Keratinocyte (primary cell): ENCODE data around the gene JAZF1. TPM values are rescaled to one million over a fixed set of nuclear protein-coding genes. Genes with fewer than 3 reads are reported as not detected.

ENCODE experiments used
- DNase-seq: peaks from one replicate; pipeline ENCODE4 v3.0.0-alpha.2; 2011; ENCODE audit warnings: low read depth, missing footprints, low spot score
- FAIRE-seq: peaks from 2 replicates; lab custom pipeline; 2011; peaks lifted over from hg19 to GRCh38; lab: Jason Lieb, UNC
- H2AFZ ChIP-seq: 2 replicates; pipeline ENCODE4 v1.6.0; 2012; ENCODE audit warnings: low read length, control low read depth, inconsistent platforms; ENCODE audit not compliant: control insufficient read depth
- H3K27ac ChIP-seq: 2 replicates; pipeline ENCODE4 v1.5.1; 2011; ENCODE audit warnings: low read length; ENCODE audit not compliant: control insufficient read depth, insufficient read depth
- H3K27me3 ChIP-seq: 3 replicates; pipeline ENCODE4 v1.6.0; 2011; ENCODE audit warnings: low read length; ENCODE audit not compliant: control insufficient read depth, insufficient read depth; ENCODE audit errors: extremely low read depth
- H3K36me3 ChIP-seq, 2 experiments: 2 replicates in 1 of 2; 3 replicates in 1 of 2; pipeline ENCODE4 v1.5.1; 2011; ENCODE audit warnings: low read length in 2 of 2, mild to moderate bottlenecking in 1 of 2; ENCODE audit not compliant: control insufficient read depth in 2 of 2, insufficient read depth in 2 of 2; ENCODE audit errors: extremely low read depth in 1 of 2
- H3K4me1 ChIP-seq: 3 replicates; pipeline ENCODE4 v1.5.1; 2011; ENCODE audit warnings: low read length; ENCODE audit not compliant: control insufficient read depth, insufficient read depth; ENCODE audit errors: extremely low read depth
- H3K4me2 ChIP-seq: 3 replicates; pipeline ENCODE4 v1.6.0; 2011; ENCODE audit warnings: low read depth, low read length; ENCODE audit not compliant: control insufficient read depth, insufficient read depth; ENCODE audit errors: extremely low read depth
- H3K4me3 ChIP-seq, 3 experiments: fragments of 200-600 bp in 1 of 3; sonication (generic) in 1 of 3; 2 replicates in 2 of 3; 3 replicates in 1 of 3; pipeline ENCODE4 v1.5.1; 2011 to 2016; ENCODE audit warnings: low read length in 3 of 3, mild to moderate bottlenecking in 3 of 3, control low read depth in 2 of 3, inconsistent platforms in 1 of 3, low read depth in 1 of 3, mixed read lengths in 1 of 3, mixed run types in 1 of 3, moderate library complexity in 1 of 3; ENCODE audit not compliant: control insufficient read depth in 2 of 3, insufficient read depth in 2 of 3; ENCODE audit errors: extremely low read depth in 1 of 3
- H3K79me2 ChIP-seq: 2 replicates; pipeline ENCODE4 v1.6.0; 2012; ENCODE audit warnings: low read length; ENCODE audit not compliant: control insufficient read depth, insufficient read depth
- H3K9ac ChIP-seq: 3 replicates; pipeline ENCODE4 v1.6.0; 2011; ENCODE audit warnings: low read length; ENCODE audit not compliant: control insufficient read depth, insufficient read depth; ENCODE audit errors: extremely low read depth
- H3K9me1 ChIP-seq: 3 replicates; pipeline ENCODE4 v1.6.0; 2011; ENCODE audit warnings: low read length; ENCODE audit not compliant: control insufficient read depth, insufficient read depth; ENCODE audit errors: extremely low read depth
- H3K9me3 ChIP-seq: 2 replicates; pipeline ENCODE4 v1.5.1; 2012; ENCODE audit warnings: low read depth, low read length; ENCODE audit not compliant: control insufficient read depth
- H4K20me1 ChIP-seq: 3 replicates; pipeline ENCODE4 v1.6.0; 2011; ENCODE audit warnings: low read length; ENCODE audit not compliant: control insufficient read depth, insufficient read depth; ENCODE audit errors: extremely low read depth
- CTCF ChIP-seq, 3 experiments: IDR thresholded peaks in 1 of 3; conservative IDR thresholded peaks in 1 of 3; optimal IDR thresholded peaks in 1 of 3; 2 replicates in 2 of 3; 3 replicates in 1 of 3; pipeline versions ENCODE3 to v1.5.1; 2011; ENCODE audit warnings: low read length in 3 of 3, mild to moderate bottlenecking in 3 of 3, moderate library complexity in 2 of 3, control low read depth in 1 of 3, inconsistent platforms in 1 of 3; ENCODE audit not compliant: insufficient read depth in 2 of 3; ENCODE audit errors: extremely low read depth in 1 of 3
- EZH2 ChIP-seq: IDR thresholded peaks from one replicate; pipeline ENCODE4 v1.6.1; 2012; ENCODE audit warnings: inconsistent platforms, mild to moderate bottlenecking, low read length, moderate library complexity
- dilution Hi-C: fragments of 300-500 bp; cut with MboI; formaldehyde crosslinking; loops from one replicate; pipeline ENCODE4 v1.7.0; 2020; ENCODE audit warnings: low sequenced_read_pairs; ENCODE audit not compliant: extremely low pct_ligation_motif_present
- polyA plus RNA-seq, 5 experiments: library from polyadenylated mRNA; depleted of rRNA in 3 of 5; stranded (reverse) in 3 of 5; stranded (forward) in 1 of 5; unstranded in 1 of 5; fragments of >200 nt; gene quantifications; 1 replicate in 1 of 5; 2 replicates in 3 of 5; 3 replicates in 1 of 5; pipeline versions ENCODE4 v1.2.1 to v1.2.3, GENCODE V29; 2011 to 2012; ENCODE audit warnings: missing spikeins in 2 of 5, low read depth in 1 of 5, low replicate concordance in 1 of 5

Gene JAZF1
- polyA plus RNA-seq, 1 donor (not counting 4 experiments of a cell fraction or from before 2014, with no cell fraction given): 2.5 TPM

- H3K79me2 ChIP-seq: no peaks in the 10 kb centered on the region
- no peaks in the 10 kb centered on the region for H3K9me3 ChIP-seq
- H3K36me3 ChIP-seq: no peaks in the 10 kb centered on the region
- H4K20me1 ChIP-seq: no peaks in the 10 kb centered on the region
- dilution Hi-C loops: no loop called here
- no peak overlapping the region for H3K4me3 ChIP-seq
- H3K27ac ChIP-seq: no peak overlapping the region
- peaks cover 3% of the 10 kb centered on the region for H3K9me1 ChIP-seq
- no peaks in the 10 kb centered on the region for H3K27me3 ChIP-seq
- DNase-seq: no peak
- H3K9ac ChIP-seq: no peak overlapping the region
- no peak for FAIRE-seq
- H3K4me1 ChIP-seq: peaks cover 10% of the 10 kb centered on the region
- H2AFZ ChIP-seq: no peak overlapping the region
- H3K4me2 ChIP-seq: no peak overlapping the region
- TF ChIP-seq CTCF (optimal IDR thresholded peaks at IDR 0.05 in 1 of 3, IDR thresholded peaks at IDR 0.05 in 1 of 3, conservative IDR thresholded peaks at IDR 0.05 in 1 of 3; ENCODE audit: extremely low read depth in 1 of 3, insufficient read depth in 2 of 3, low read length in 3 of 3) (no peak), EZH2 (no peak)
Measured at GRCh38 chr7:28065308-28065707, 115.3 kb downstream of the JAZF1 start.

DNA sequence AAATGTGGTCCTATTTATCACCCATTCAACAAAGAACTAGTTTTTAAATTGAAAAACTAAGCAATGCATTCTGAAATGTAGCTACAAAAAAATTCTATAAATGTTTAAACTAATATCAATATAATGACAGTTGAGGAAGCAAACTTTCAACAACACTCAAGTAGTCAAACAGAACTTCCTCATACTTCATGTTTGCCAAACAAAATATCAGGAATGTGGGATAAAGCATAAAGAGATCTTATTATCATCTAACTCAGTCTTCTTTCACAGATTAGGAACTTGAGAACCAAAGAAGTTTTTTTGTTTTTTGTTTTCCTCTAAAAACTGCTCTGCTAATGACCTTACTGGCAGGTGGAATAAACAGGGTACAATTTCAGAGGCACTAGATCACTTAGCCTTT, 116.2 kb downstream of the JAZF1 start:
- Histone ChIP-seq H3K9me1 (peaks cover 3% of the 10 kb centered on the region), H3K79me2 (no peaks in the 10 kb centered on the region), H2AFZ (no peak overlapping the region), H3K4me2 (no peak overlapping the region), H3K27ac (no peak overlapping the region), H4K20me1 (no peaks in the 10 kb centered on the region), H3K36me3 (no peaks in the 10 kb centered on the region), H3K9ac (no peak overlapping the region), H3K4me1 (peaks cover 10% of the 10 kb centered on the region), H3K27me3 (no peaks in the 10 kb centered on the region), H3K4me3 (no peak overlapping the region), H3K9me3 (no peaks in the 10 kb centered on the region)
- TF ChIP-seq CTCF (optimal IDR thresholded peaks at IDR 0.05 in 1 of 3, IDR thresholded peaks at IDR 0.05 in 1 of 3, conservative IDR thresholded peaks at IDR 0.05 in 1 of 3; ENCODE audit: extremely low read depth in 1 of 3, insufficient read depth in 2 of 3, low read length in 3 of 3) (no peak), EZH2 (no peak)
- dilution Hi-C loops: no loop called here
- FAIRE-seq: no peak
- DNase-seq: no peak
